NCI-H1417 treated with DMSO at 0.1 percent for 48 hours (cell line): Measurements from ENCODE around the gene NECAB2.

ENCODE experiments used
- DNase-seq: peaks from one replicate; lab custom pipeline; 2025; lab: John Stamatoyannopoulos, UW

Gene NECAB2

GRCh38 chr16:84024854-84025253, 56.8 kb downstream of the NECAB2 start:
- DNase-seq, result no peak

- no peak for DNase-seq
Observed at GRCh38 chr16:84026606-84027005, 58.6 kb downstream of the NECAB2 start.

GRCh38 chr16:84027625-84028024, 59.6 kb downstream of the NECAB2 start:
- no peak for DNase-seq

- DNase-seq, result no peak
Observed at GRCh38 chr16:84029297-84030047, 61.4 kb downstream of the NECAB2 start.

- DNase-seq, result no peak
Observed at GRCh38 chr16:84031556-84031955, 63.5 kb downstream of the NECAB2 start.

GRCh38 chr16:84032458-84033178, 64.6 kb downstream of the NECAB2 start:
- DNase-seq, result no peak

- no peak for DNase-seq
Observed at GRCh38 chr16:84033251-84034195, 65.5 kb downstream of the NECAB2 start.

- DNase-seq, result no peak
Observed at GRCh38 chr16:84034516-84034915, 66.5 kb downstream of the NECAB2 start.

GRCh38 chr16:84036131-84036530, 68.1 kb downstream of the NECAB2 start:
- DNase-seq, result no peak

- no peak for DNase-seq
Observed at GRCh38 chr16:84036982-84037425, 69.0 kb downstream of the NECAB2 start.

GRCh38 chr16:84038469-84038868, 70.4 kb downstream of the NECAB2 start:
- DNase-seq, result no peak

- DNase-seq, result no peak
Observed at GRCh38 chr16:84039696-84040095, 71.7 kb downstream of the NECAB2 start.

GRCh38 chr16:84040226-84040822, 72.3 kb downstream of the NECAB2 start:
- DNase-seq, result no peak

- DNase-seq, result no peak
Observed at GRCh38 chr16:84040823-84041820, 73.1 kb downstream of the NECAB2 start.

- DNase-seq, result no peak
Observed at GRCh38 chr16:84041881-84042280, 73.8 kb downstream of the NECAB2 start.

- no peak for DNase-seq
Observed at GRCh38 chr16:84042308-84042878, 74.3 kb downstream of the NECAB2 start, which contains the start of gene SLC38A8. TSS of gene SLC38A8 (minus strand) at chr16:84042795. CDS start at chr16:84042157, 638 bp downstream.

GRCh38 chr16:84042879-84043485, 74.9 kb downstream of the NECAB2 start:
- no peak for DNase-seq

- no peak for DNase-seq
Observed at GRCh38 chr16:84043486-84044117, 75.6 kb downstream of the NECAB2 start.

GRCh38 chr16:84044118-84044488, 76.1 kb downstream of the NECAB2 start:
- DNase-seq, result no peak
